NAMALWA (cell line): ENCODE results near the gene DCST1.

Experiments used
- DNase-seq: peaks from one replicate; pipeline ENCODE4 v3.0.0-alpha.2; 2015; ENCODE audit warnings: low spot score

The DCST1 gene

GRCh38 chr1:155053531-155054105 lies 20.0 kb downstream of the DCST1 start:
- DNase-seq: no peak

GRCh38 chr1:155057104-155057503 lies 23.5 kb downstream of the DCST1 start:
- no peak for DNase-seq

GRCh38 chr1:155057788-155058211 lies 24.2 kb downstream of the DCST1 start:
- DNase-seq: no peak

- DNase-seq: no peak
Measured at GRCh38 chr1:155060736-155061135, 27.1 kb downstream of the DCST1 start.

GRCh38 chr1:155061381-155062150 lies 27.9 kb downstream of the DCST1 start:
- peak; percentile 100 for DNase-seq

GRCh38 chr1:155062151-155062686 lies 28.6 kb downstream of the DCST1 start:
- DNase-seq: peak; percentile 65

GRCh38 chr1:155062702-155063411 lies 29.2 kb downstream of the DCST1 start:
- DNase-seq: peak; percentile 90

- DNase-seq: peak; percentile 96
Measured at GRCh38 chr1:155063550-155064110, 30.0 kb downstream of the DCST1 start, which contains the start of gene EFNA4. EFNA4 (plus strand) TSS chr1:155063740; CDS start chr1:155063824, 84 bp downstream.

- DNase-seq: peak; percentile 78
Measured at GRCh38 chr1:155064111-155064831, 30.6 kb downstream of the DCST1 start.

- no peak for DNase-seq
Measured at GRCh38 chr1:155064832-155065429, 31.3 kb downstream of the DCST1 start.

- no peak for DNase-seq
Measured at GRCh38 chr1:155066777-155067176, 33.2 kb downstream of the DCST1 start.

- no peak for DNase-seq
Measured at GRCh38 chr1:155068599-155068998, 35.0 kb downstream of the DCST1 start.

GRCh38 chr1:155069551-155070157 lies 36.0 kb downstream of the DCST1 start:
- no peak for DNase-seq

- no peak for DNase-seq
Measured at GRCh38 chr1:155070158-155070621, 36.6 kb downstream of the DCST1 start.

- DNase-seq: peak; percentile 90
Measured at GRCh38 chr1:155070721-155071569, 37.3 kb downstream of the DCST1 start.

GRCh38 chr1:155071701-155072100 lies 38.1 kb downstream of the DCST1 start:
- DNase-seq: no peak

- DNase-seq: no peak
Measured at GRCh38 chr1:155072531-155073289, 39.1 kb downstream of the DCST1 start.

- DNase-seq: no peak
Measured at GRCh38 chr1:155073377-155074242, 40.0 kb downstream of the DCST1 start.
